Right hindlimb (tissue), 1 donor: ENCODE data around the gene CARM1.
"Not testable (repeated sequence)": the region's sequence is repeated elsewhere in the genome, so short reads cannot be mapped to it uniquely, and the experiment has no call there.

ENCODE experiments used
- DNase-seq: peaks from one replicate; pipeline ENCODE4 v3.0.0-alpha.2; 2018

Gene CARM1

DNA sequence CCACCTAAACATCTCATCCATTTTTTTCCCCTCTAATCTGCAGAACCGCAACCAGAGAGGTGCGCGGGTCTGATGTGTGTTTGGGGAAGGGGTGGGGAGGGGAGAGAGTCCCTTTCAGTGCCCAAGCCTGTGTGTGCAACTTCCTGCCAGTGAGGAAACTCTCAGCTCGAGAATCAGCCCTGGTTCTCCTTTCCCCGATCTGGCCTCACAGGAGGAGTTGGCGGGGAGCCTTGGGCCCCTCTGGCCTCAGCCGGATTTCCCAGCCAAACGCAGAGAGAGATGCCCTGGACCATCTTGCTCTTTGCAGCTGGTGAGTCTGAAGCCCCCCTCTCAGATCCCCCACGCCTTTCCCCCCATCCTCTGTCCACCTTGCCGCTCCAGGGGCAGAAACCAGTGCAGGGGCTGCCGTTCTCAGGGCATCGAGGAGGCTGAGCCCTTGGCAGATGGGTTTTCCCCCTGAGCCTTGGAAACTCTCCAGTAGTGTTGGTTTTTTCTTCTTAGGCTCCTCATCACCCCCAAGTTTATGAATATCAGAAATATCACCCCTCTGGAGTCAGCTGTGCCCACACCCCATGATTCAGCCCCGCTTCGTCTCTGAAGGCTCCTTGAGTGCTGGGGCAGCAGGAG is 23.0 kb upstream of the CARM1 start, which contains the start of gene C19orf38:
C19orf38 (plus strand) TSS at position 186 of the 627 bp plus-strand sequence; CDS start at position 280, 94 bp downstream.
- peak; percentile 80 for DNase-seq

GRCh38 chr19:10850631-10851030 is 20.7 kb upstream of the CARM1 start:
- DNase-seq, result no peak

- DNase-seq, result no peak
Observed at GRCh38 chr19:10852098-10852800, 19.1 kb upstream of the CARM1 start.

GRCh38 chr19:10852941-10853340 is 18.4 kb upstream of the CARM1 start:
- DNase-seq, result no peak

GRCh38 chr19:10854350-10855089 is 16.8 kb upstream of the CARM1 start:
- no peak for DNase-seq

GRCh38 chr19:10855879-10856522 is 15.4 kb upstream of the CARM1 start:
- DNase-seq, result no peak

GRCh38 chr19:10856899-10857298 is 14.5 kb upstream of the CARM1 start:
- DNase-seq, result not testable (repeated sequence)

GRCh38 chr19:10858204-10858828 is 13.0 kb upstream of the CARM1 start:
- no peak for DNase-seq

GRCh38 chr19:10861103-10861651 is 10.2 kb upstream of the CARM1 start:
- no peak for DNase-seq

- no peak for DNase-seq
Observed at GRCh38 chr19:10862561-10863106, 8.7 kb upstream of the CARM1 start.

- no peak for DNase-seq
Observed at GRCh38 chr19:10863107-10863717, 8.1 kb upstream of the CARM1 start.

DNA sequence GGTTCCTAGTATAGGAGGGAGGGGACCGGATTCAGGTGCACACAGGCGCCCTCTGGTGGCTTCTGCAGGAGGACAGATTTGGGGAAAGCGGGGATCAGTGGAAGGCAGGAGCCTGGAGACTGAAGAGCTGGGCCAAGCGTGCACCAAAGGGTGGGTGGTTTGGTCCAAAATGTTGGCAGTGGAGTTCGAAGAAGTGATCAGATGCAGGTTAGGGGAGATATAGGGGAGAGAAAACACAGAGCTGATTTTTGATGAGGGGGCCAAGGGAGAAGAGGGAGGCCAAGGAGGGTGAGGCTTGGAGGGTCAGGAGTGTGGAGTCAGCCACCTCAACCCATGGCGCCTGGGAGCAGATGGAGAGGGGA is 6.8 kb upstream of the CARM1 start:
- DNase-seq, result peak; percentile 88

DNA sequence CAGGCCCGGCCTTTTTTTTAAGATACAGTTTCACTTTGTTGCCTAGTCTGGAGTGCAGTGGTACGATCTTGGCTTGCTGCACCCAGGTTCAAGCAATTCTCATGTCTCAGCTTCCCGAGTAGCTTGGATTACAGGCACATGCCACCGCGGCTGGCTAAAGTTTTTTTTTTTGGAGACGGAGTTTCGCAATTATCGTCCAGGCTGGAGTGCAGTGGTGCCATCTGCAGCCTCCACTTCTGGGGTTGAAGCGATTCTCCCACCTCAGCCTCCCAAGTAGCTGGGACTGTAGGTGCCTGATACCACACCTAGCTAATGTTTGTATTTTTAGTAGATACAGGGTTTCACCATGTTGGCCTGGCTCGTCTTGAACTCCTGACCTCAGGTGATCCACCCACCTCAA is 4.9 kb upstream of the CARM1 start:
- DNase-seq, result no peak

- DNase-seq, result no peak
Observed at GRCh38 chr19:10868872-10869547, 2.3 kb upstream of the CARM1 start.

DNA sequence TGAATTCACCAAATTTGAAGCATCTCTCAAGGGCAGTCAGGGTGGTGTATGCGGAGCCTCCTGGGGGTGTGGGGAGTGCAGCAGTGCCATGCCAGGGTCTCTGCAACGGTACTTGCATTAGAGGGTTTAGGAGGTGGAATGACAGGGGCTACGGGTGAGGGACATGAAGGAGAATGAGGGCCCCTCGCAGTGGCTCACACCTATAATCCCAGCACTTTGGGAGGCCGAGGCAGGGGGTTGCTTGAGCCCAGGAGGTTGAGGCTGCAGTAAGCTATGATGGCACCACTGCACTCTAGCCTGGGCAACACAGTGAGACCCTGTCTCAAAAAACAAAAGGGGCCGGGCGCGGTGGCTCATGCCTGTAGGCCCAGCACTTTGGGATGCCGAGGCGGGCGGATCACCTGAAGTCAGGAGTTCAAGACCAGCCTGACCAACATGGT is 1.5 kb upstream of the CARM1 start:
- not testable (repeated sequence) for DNase-seq

- DNase-seq, result no peak
Observed at GRCh38 chr19:10870501-10870954, 825 bp upstream of the CARM1 start.

DNA sequence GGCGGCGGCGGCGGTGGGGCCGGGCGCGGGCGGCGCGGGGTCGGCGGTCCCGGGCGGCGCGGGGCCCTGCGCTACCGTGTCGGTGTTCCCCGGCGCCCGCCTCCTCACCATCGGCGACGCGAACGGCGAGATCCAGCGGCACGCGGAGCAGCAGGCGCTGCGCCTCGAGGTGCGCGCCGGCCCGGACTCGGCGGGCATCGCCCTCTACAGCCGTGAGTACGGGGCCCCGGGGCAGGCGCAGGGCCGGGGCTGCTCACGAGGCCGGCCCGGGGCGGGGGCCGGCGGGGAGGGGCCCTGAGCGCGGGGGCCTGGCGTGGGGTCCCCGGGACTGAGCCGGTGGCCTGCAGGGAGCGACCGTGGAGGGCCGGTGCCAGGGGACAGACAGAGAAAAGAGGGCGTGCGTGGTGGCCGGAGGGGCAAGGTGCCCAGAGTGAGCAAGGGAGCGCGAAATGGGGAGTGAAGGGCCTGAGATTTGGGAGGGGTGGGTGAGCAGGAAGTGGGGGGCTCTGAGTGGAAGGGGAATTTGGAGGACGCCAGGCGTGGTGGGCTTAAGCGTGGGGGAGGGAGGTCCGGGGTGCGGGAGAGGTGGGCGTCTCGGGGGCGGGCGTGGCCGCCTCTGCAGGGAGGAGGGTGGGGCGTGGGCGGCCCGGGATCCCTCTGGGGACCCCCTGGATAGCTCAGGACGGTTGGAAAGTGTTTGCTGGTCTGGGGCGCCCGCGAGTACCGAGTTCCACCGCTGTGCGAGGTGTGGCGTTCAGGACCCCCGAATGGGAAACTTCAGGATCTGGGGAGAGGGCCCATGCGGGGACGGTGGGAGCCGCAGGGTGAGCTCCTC is 575 bp downstream of the CARM1 start:
- peak; percentile 72 for DNase-seq

- no peak for DNase-seq
Observed at GRCh38 chr19:10872546-10873107, 1.3 kb downstream of the CARM1 start.

GRCh38 chr19:10874024-10874423 is 2.7 kb downstream of the CARM1 start:
- DNase-seq, result no peak
